ENCODE measurements around the gene ATG16L2.

ATG16L2 gene

DNA sequence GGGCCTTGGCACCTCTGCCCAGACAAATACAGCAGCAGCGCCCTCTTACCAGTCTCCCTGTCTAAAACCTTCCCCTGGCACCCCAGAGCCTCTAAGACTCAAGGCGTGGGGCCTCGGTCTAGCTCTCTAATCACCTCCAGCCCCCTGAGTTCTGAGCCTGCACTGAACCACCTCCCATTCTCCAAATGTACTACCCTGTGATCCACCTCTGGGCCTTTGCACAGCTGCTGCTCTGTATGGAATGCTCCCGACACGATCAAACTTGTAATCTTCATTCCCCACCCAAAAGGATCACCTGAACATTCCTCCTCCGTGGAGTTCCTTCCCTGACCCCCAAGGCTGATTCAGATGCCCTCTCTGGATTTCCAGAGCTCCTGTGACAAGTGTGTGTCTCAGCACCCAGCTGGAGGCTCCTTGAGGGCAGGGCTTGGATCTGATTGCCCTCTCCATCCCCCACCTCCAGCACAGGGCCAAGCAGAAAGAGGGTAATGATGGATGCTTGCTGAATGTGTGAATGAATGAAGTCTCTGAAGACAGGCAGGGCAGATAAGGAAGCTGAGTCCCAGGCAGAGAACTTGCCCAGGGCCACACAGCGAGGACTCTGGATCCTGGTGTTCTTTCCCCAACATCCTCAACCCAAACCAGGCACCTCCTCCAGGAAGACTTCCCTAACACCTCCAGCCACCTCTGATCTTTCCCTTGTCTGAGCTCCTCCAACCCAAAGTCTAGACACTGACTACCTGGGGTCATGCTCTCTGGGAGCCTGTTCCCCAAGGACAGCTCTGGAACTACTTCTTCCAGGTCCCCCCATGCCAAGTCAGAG lies 38.7 kb upstream of the ATG16L2 start:
- TF ChIP-seq, protein P1, sequence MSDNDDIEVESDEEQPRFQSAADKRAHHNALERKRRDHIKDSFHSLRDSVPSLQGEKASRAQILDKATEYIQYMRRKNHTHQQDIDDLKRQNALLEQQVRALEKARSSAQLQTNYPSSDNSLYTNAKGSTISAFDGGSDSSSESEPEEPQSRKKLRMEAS (IDR thresholded peaks at IDR 0.05; ENCODE audit: low read depth, low read length): no peak
- TF ChIP-seq, protein P2, sequence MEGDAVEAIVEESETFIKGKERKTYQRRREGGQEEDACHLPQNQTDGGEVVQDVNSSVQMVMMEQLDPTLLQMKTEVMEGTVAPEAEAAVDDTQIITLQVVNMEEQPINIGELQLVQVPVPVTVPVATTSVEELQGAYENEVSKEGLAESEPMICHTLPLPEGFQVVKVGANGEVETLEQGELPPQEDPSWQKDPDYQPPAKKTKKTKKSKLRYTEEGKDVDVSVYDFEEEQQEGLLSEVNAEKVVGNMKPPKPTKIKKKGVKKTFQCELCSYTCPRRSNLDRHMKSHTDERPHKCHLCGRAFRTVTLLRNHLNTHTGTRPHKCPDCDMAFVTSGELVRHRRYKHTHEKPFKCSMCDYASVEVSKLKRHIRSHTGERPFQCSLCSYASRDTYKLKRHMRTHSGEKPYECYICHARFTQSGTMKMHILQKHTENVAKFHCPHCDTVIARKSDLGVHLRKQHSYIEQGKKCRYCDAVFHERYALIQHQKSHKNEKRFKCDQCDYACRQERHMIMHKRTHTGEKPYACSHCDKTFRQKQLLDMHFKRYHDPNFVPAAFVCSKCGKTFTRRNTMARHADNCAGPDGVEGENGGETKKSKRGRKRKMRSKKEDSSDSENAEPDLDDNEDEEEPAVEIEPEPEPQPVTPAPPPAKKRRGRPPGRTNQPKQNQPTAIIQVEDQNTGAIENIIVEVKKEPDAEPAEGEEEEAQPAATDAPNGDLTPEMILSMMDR (IDR thresholded peaks at IDR 0.05; ENCODE audit: low read depth, low read length): no peak
- TF ChIP-seq MYC (IDR thresholded peaks at IDR 0.05; ENCODE audit: low read depth, low read length) (no peak), POLR2A (IDR thresholded peaks at IDR 0.05; ENCODE audit: extremely low read depth, insufficient read length) (no peak)
- no peak overlapping the region for H3K4me3 ChIP-seq (ENCODE audit: low read depth, low read length)
- DNase-seq (ENCODE audit: low read depth): no peak

DNA sequence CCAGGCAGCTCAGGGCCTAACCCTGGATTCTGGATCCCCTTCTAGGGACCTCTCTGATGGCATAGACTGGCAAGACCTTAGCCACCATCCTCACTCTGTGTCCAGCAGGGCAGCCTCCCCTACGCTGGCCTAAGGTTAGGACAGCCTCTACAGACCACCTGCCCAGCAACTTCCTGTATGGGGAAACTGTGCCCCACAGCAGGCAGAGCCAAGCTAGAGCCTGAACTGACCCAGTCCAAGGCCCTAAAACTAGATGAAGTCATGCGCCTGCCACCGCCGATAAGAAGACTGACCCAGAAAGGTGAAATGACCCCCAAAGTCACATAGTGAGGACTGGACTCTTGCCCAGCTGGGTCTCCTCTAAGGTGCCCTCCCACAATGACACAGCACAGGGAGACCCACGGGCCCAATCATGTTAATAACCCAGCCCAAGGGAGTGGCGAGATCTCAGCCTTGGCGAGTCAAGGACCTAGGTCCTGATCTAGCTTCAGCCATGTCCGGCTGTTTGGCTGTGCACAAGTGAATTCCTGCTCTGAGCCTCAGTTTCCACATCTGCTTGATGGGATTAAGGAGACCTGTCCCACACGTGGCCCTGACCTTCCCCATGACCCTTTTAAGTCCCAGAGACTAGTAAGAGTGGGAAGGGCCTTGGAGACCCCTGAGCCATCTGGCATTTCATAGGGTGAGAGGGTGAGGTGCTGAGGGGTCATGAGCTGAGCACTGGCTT lies 37.9 kb upstream of the ATG16L2 start:
- H3K4me3 ChIP-seq (ENCODE audit: low read depth, low read length): no peak overlapping the region
- no peak for DNase-seq (ENCODE audit: low read depth)
- TF ChIP-seq, protein P2 (IDR thresholded peaks at IDR 0.05; ENCODE audit: low read depth, low read length): no peak
- TF ChIP-seq POLR2A (IDR thresholded peaks at IDR 0.05; ENCODE audit: extremely low read depth, insufficient read length): no peak

DNA sequence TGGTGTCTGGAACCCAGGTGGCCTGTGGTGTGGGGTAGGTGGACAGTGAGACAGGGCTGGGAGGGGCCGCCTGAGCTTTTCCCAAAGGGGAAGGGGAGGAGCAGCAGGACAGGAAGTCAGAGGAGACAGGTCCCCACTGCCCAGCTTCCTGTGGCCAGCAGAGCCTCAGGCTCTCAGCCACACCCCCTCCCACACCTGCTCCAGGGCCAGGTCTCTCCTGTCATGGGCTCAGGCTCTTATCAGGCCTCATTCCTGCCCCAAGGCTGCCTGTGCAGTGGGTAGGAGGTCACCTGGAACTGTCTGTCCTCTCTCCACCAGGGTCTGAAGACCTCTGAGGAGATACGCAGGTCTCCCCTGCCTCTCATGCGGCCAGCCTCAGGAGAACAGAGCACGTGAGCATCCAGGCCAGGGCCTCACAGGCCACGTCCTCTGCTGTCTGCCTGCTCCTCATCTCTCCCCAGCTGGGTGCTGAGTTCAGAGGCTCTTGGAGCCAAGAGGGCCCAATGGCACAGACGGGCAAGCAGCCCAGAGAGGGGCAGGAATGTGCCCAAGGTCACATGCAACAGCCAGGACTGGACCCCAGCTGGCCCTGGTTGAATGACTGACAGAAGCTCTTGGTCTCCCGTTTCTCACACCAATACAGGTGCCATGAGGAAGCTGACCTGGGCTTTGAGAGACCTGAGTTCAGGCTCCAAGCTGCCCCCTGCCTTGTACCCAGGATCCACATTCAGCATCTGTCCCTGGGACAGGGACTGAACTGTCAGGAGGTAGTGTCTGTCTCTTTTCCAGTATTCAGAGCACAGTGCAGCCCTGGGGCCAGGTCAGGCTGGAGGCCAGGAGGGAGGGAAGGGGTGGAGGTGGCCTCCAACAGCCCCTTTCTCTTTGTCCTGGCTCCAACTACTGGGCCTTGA lies 37.1 kb upstream of the ATG16L2 start:
- TF ChIP-seq, protein P2 (IDR thresholded peaks at IDR 0.05; ENCODE audit: low read depth, low read length): no peak
- TF ChIP-seq, protein P1 (IDR thresholded peaks at IDR 0.05; ENCODE audit: low read depth, low read length): no peak
- TF ChIP-seq MYC (IDR thresholded peaks at IDR 0.05; ENCODE audit: low read depth, low read length): no peak
- no peak for TF ChIP-seq POLR2A (IDR thresholded peaks at IDR 0.05; ENCODE audit: extremely low read depth, insufficient read length)
- DNase-seq (ENCODE audit: low read depth): no peak
- no peak overlapping the region for H3K4me3 ChIP-seq (ENCODE audit: low read depth, low read length)

DNA sequence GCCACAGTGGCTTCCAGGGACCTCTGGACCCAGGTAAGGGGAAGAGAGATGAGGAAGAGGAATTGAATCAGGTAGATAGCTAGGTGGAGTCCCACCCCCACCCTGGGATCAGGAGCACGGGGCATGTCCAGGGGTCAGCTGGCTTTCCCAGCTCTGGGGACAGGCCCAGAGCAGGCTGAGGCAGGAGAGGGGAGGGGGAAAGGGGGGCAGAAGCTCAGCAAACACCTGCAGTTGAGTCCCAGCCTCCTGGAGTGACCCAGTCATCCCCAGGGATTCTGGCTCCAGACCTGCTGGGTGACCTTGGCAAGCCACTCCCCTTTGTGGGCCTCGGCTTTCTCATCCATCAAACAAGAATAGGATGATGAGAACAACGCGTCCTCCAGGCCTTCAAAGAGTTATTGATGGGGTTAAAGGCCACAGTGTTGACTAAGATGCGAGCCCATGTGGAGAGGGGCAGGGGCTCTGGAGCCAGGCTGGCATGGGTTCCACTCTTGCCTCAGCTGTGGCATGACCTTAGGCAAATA lies 36.4 kb upstream of the ATG16L2 start:
- no peak for TF ChIP-seq POLR2A (IDR thresholded peaks at IDR 0.05; ENCODE audit: extremely low read depth, insufficient read length)
- TF ChIP-seq, protein P1 (IDR thresholded peaks at IDR 0.05; ENCODE audit: low read depth, low read length): no peak
- TF ChIP-seq, protein P2 (IDR thresholded peaks at IDR 0.05; ENCODE audit: low read depth, low read length): no peak
- TF ChIP-seq MYC (IDR thresholded peaks at IDR 0.05; ENCODE audit: low read depth, low read length): no peak
- no peak for DNase-seq (ENCODE audit: low read depth)
- no peak overlapping the region for H3K4me3 ChIP-seq (ENCODE audit: low read depth, low read length)

All from NB4 (cell line).